Mesendoderm (in vitro differentiated cells): ENCODE data around the gene SRP14.

Source experiments
- DNase-seq: peaks from one replicate; pipeline ENCODE4 v3.0.0; 2013
- H2AK5ac ChIP-seq: 2 replicates; pipeline ENCODE4 v1.6.1; 2013; ENCODE audit warnings: low read length, inconsistent platforms
- H2BK120ac ChIP-seq: 2 replicates; pipeline ENCODE4 v1.6.1; 2013; ENCODE audit warnings: low read depth, mild to moderate bottlenecking, low read length, moderate library complexity, mixed read lengths
- H2BK15ac ChIP-seq: replicated peaks from 2 replicates; pipeline ENCODE4 v1.6.1; 2013; ENCODE audit warnings: low read depth, mild to moderate bottlenecking, moderate library complexity
- H2BK5ac ChIP-seq: 2 replicates; pipeline ENCODE4 v1.6.1; 2013; ENCODE audit warnings: low read length, inconsistent platforms
- H3K18ac ChIP-seq: 2 replicates; pipeline ENCODE4 v1.6.1; 2013; ENCODE audit warnings: mild to moderate bottlenecking, low read length, mixed read lengths
- H3K23ac ChIP-seq: one replicate; pipeline ENCODE4 v1.6.1; 2013; ENCODE audit warnings: low read length
- H3K27ac ChIP-seq: 2 replicates; pipeline ENCODE4 v1.5.1; 2013; ENCODE audit warnings: low read depth, mild to moderate bottlenecking, inconsistent platforms, low read length, moderate library complexity
- H3K27me3 ChIP-seq: 2 replicates; pipeline ENCODE4 v1.6.1; 2013; ENCODE audit warnings: low read length, control low read depth, mild to moderate bottlenecking, inconsistent platforms; ENCODE audit not compliant: insufficient read depth, poor library complexity
- H3K36me3 ChIP-seq: 2 replicates; pipeline ENCODE4 v1.6.1; 2013; ENCODE audit warnings: low read length, inconsistent platforms; ENCODE audit not compliant: control insufficient read depth, insufficient read depth
- H3K4ac ChIP-seq: one replicate; pipeline ENCODE4 v1.6.1; 2013; ENCODE audit warnings: low read depth, mild to moderate bottlenecking, low read length, moderate library complexity
- H3K4me1 ChIP-seq: 2 replicates; pipeline ENCODE4 v1.6.1; 2013; ENCODE audit warnings: low read depth, low read length, inconsistent platforms; ENCODE audit not compliant: control insufficient read depth
- H3K4me2 ChIP-seq: 2 replicates; pipeline ENCODE4 v1.6.1; 2013; ENCODE audit warnings: low read length
- H3K4me3 ChIP-seq: 2 replicates; pipeline ENCODE4 v1.5.1; 2013; ENCODE audit warnings: mild to moderate bottlenecking, low read length
- H3K56ac ChIP-seq: one replicate; pipeline ENCODE4 v1.6.1; 2013; ENCODE audit warnings: low read length
- H3K79me1 ChIP-seq: 2 replicates; pipeline ENCODE4 v1.6.1; 2013; ENCODE audit warnings: low read length, inconsistent platforms
- H3K79me2 ChIP-seq: 2 replicates; pipeline ENCODE4 v1.6.1; 2013; ENCODE audit warnings: mild to moderate bottlenecking, low read length; ENCODE audit not compliant: control insufficient read depth, insufficient read depth
- H3K9ac ChIP-seq: 2 replicates; pipeline ENCODE4 v1.6.1; 2013; ENCODE audit warnings: low read length, inconsistent platforms
- H4K5ac ChIP-seq: one replicate; pipeline ENCODE4 v1.6.1; 2013; ENCODE audit warnings: low read length
- H4K8ac ChIP-seq: one replicate; pipeline ENCODE4 v1.6.1; 2013; ENCODE audit warnings: low read depth, mild to moderate bottlenecking, control low read depth, low read length, moderate library complexity
- WGBS: extraction: QIAGEN DNeasy Blood & Tissue Kit; methylation state at CpG from one replicate; pipeline ENCODE4 v1.1.7; 2013; ENCODE audit warnings: low lambda C conversion rate, missing lambda C conversion rate; ENCODE audit not compliant: insufficient coverage; ENCODE audit errors: extremely low coverage; 5-methylcytosine and 5-hydroxymethylcytosine counted together

The SRP14 gene

DNA sequence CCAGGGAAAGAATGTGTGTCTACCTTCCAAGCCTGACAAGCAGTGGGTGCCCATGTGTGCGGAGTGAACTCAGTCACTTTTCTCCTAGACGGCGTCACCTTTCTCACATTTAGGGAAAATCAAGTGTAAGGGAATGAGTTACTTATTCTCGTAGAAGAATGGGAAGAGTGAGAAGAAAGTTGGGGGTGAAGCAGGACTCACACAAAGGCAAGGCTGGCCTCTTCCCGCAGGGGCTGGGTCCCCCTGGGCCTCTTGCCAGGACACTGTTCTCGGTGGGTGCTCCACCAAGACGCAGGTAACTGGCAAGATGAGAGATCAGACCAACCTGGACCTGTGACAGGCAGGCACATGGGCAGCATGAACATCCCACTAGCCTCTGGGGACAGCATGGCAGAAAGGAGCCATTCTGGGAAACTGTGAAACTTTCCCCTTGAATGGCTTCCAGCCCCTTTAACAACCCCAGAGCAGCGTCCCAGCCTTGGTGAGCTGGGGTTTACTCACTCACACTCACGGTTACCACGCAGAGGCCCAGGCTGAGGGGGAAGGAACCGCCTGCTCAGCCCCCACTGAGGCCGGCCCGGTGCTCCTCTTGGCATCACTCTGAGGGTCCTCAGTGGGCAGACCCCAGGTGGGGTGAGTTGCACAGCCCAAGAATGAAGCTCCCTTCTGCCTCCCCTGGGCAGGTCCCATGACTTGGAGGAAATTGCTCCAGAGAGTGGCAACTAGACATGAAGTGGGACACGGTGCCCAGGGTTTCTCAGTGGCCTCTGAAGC lies 15.0 kb upstream of the SRP14 start:
- H3K4me3 ChIP-seq = no peak overlapping the region
- H4K5ac ChIP-seq = no peak overlapping the region
- no peak for DNase-seq
- no peak overlapping the region for H2BK5ac ChIP-seq
- no peaks in the 10 kb centered on the region for H3K79me2 ChIP-seq
- H3K4me1 ChIP-seq = no peaks in the 10 kb centered on the region
- H4K8ac ChIP-seq = no peak overlapping the region
- H3K4ac ChIP-seq = no peak overlapping the region
- no peak overlapping the region for H3K9ac ChIP-seq
- no peak overlapping the region for H2BK15ac ChIP-seq
- WGBS = no CpG with 5 or more reads among the region's 14 CpGs
- H2AK5ac ChIP-seq = no peak overlapping the region
- no peaks in the 10 kb centered on the region for H3K79me1 ChIP-seq
- H3K23ac ChIP-seq = no peak overlapping the region
- no peak overlapping the region for H3K4me2 ChIP-seq
- H3K18ac ChIP-seq = no peak overlapping the region
- H3K36me3 ChIP-seq = no peaks in the 10 kb centered on the region
- H2BK120ac ChIP-seq = no peak overlapping the region
- no peak overlapping the region for H3K56ac ChIP-seq
- no peak overlapping the region for H3K27ac ChIP-seq
- no peaks in the 10 kb centered on the region for H3K27me3 ChIP-seq

DNA sequence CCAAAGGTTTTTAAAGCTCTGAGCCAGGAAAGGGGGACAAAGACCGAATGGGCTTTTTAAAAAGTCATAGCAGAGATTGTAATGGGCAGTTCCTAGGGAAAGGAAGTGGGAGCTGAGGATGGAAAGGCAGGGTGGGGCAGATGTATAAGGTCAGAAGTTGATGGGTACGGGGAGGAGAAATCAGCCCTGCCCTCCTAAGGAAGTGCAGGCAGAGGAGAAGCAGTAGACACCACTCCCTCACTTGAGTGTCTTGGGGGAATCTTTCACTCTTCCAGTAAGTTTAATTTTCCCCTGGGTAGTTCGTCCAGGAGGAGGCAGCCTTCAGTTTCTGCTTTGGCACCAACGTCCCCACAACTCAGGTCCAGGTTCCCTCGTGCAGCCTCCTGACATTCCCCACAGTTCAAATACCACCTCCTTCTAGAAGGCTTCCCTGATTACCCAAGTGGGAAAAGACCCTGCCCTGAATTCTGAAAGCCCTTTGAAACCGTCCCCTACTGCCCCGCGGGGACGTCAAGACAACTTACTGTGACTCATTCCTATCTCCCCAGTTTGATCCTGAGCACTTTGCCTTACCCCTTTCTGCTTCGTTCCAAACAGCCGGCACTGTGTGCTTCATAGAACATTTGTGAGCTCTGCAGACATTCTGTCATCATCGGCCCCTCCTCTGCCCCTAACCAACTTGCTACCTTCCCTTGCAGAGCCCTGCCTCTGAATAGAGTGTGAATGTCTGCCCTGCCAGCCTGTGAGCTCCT lies 14.3 kb upstream of the SRP14 start:
- DNase-seq = no peak
- H3K4me2 ChIP-seq = no peak overlapping the region
- H3K4ac ChIP-seq = no peak overlapping the region
- H3K56ac ChIP-seq = peak overlapping the region; percentile 43
- no peak overlapping the region for H3K27ac ChIP-seq
- H4K5ac ChIP-seq = no peak overlapping the region
- H3K9ac ChIP-seq = no peak overlapping the region
- no peaks in the 10 kb centered on the region for H3K4me1 ChIP-seq
- H3K79me1 ChIP-seq = no peaks in the 10 kb centered on the region
- H2BK5ac ChIP-seq = no peak overlapping the region
- no peak overlapping the region for H2BK15ac ChIP-seq
- WGBS = no CpG with 5 or more reads among the region's 12 CpGs
- no peaks in the 10 kb centered on the region for H3K27me3 ChIP-seq
- no peak overlapping the region for H2BK120ac ChIP-seq
- H3K23ac ChIP-seq = no peak overlapping the region
- H3K36me3 ChIP-seq = no peaks in the 10 kb centered on the region
- H3K79me2 ChIP-seq = no peaks in the 10 kb centered on the region
- H2AK5ac ChIP-seq = no peak overlapping the region
- no peak overlapping the region for H4K8ac ChIP-seq
- no peak overlapping the region for H3K4me3 ChIP-seq
- H3K18ac ChIP-seq = no peak overlapping the region

DNA sequence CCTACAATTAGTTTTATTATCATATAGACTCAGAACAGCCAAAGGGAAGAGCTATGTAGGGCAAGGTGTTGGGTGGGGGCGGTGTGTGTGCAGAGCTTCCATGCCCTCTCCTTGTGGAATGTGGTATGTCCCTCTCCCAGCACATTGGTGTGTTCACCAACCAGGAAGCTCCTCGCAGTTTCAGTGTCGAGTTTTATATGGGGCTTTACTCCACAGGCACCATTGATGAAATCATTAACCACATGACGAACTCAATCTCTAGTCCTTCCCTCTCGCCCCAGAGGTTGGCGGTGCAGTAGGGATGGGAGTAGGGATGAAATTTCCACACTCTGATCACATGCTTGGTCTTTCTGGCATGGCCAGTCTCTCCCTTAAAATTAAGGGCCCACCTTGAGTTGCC lies 13.6 kb upstream of the SRP14 start:
- Histone ChIP-seq H3K79me2 (no peaks in the 10 kb centered on the region), H3K4me2 (no peak overlapping the region), H3K27me3 (no peaks in the 10 kb centered on the region), H3K4ac (no peak overlapping the region), H3K4me1 (peaks cover 2% of the 10 kb centered on the region), H3K18ac (no peak overlapping the region), H3K56ac (no peak overlapping the region), H2BK15ac (no peak overlapping the region), H3K36me3 (no peaks in the 10 kb centered on the region), H3K9ac (no peak overlapping the region), H2BK5ac (no peak overlapping the region), H4K5ac (no peak overlapping the region), H3K23ac (no peak overlapping the region), H2BK120ac (no peak overlapping the region), H4K8ac (no peak overlapping the region), H3K79me1 (no peaks in the 10 kb centered on the region), H3K27ac (no peak overlapping the region), H2AK5ac (no peak overlapping the region), H3K4me3 (no peak overlapping the region)
- no peak for DNase-seq
- WGBS = no CpG with 5 or more reads among the region's 6 CpGs

DNA sequence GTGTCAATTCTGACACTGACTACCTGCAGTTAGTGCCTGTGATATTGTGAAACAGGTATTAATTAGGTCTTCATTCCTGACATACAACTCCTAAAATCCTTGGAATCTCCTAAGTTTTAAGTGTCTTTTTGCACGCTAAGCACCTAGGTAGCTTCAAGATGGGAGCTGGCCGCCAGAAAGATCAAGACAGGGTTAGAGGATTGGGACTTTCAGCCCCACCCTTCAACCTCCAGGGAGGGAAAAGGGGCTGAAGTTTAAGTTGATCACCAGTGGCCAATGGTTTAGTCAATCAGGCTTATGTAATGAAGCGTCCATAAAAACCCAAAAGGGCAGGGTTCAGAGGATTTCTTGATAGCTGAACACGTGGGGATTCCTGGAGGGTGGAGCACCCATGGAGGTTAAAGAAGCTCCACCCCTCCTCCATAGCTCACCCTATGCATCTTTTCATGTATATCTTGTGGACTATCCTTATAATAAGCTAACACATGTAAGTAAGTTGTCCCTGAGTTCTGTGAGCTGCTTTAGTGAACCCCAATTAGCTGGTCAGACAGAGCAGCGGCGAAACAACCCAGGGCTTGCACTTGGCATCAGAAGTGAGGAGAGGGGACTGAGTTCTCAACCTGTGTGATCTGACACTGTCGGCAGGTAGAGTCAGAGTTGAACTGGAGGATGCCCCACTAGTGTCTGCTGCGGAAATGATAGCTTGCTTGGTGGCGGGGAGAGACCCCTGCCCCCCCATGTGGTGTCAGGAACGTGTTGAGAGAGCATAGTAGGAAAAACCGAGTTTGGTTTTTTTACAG lies 12.8 kb upstream of the SRP14 start:
- Histone ChIP-seq H2BK15ac (no peak overlapping the region), H3K4me2 (no peak overlapping the region), H3K79me2 (no peaks in the 10 kb centered on the region), H2BK120ac (no peak overlapping the region), H2AK5ac (no peak overlapping the region), H3K27ac (no peak overlapping the region), H4K8ac (no peak overlapping the region), H4K5ac (no peak overlapping the region), H3K4me3 (no peak overlapping the region), H3K9ac (no peak overlapping the region), H3K4ac (no peak overlapping the region), H3K56ac (no peak overlapping the region), H3K36me3 (no peaks in the 10 kb centered on the region), H2BK5ac (no peak overlapping the region), H3K27me3 (no peaks in the 10 kb centered on the region), H3K23ac (no peak overlapping the region), H3K79me1 (no peaks in the 10 kb centered on the region), H3K18ac (no peak overlapping the region), H3K4me1 (peaks cover 2% of the 10 kb centered on the region)
- DNase-seq = no peak
- no CpG with 5 or more reads among the region's 11 CpGs for WGBS

DNA sequence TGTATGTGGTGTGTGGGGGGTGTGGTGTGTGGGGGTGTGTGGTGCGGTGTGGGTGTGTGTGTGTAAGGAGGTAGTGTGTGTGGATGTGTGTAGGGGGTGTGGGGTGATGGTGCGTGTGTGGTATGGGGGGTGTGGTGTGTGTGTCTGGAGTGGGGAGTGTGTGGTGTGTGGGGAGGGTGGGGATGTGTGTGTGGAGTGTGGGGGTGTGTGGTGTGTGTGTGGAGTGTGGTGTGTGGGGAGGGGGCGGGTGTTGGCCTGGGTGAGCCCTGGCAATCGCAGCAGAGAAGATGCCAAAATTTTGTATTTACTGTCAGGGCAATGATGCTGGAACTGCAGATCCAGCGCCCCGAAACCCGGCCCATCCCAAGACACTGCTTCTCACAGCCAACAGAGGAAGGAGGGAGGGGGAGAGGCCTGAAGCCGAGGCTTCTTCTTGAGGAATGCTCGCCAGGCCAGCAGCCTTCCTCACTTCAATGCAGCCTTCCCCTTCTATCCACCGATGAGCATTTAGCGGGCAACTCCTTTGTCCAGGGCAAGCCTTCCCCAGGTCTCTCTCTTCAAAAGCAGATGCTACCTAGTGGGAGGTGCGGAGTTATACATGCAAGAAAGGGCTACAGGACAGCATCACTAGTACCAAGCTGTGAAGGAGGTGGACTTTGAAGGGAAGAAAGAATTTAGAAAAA lies 11.9 kb upstream of the SRP14 start:
- Histone ChIP-seq H3K4ac (no peak overlapping the region), H3K27ac (no peak overlapping the region), H3K18ac (no peak overlapping the region), H3K79me1 (no peaks in the 10 kb centered on the region), H2BK5ac (no peak overlapping the region), H3K9ac (no peak overlapping the region), H3K4me3 (no peak overlapping the region), H3K36me3 (no peaks in the 10 kb centered on the region), H3K4me1 (peaks cover 2% of the 10 kb centered on the region), H3K27me3 (no peaks in the 10 kb centered on the region), H4K5ac (no peak overlapping the region), H3K79me2 (no peaks in the 10 kb centered on the region), H2BK15ac (no peak overlapping the region), H4K8ac (no peak overlapping the region), H2AK5ac (no peak overlapping the region), H3K4me2 (no peak overlapping the region), H3K23ac (no peak overlapping the region), H3K56ac (no peak overlapping the region), H2BK120ac (no peak overlapping the region)
- WGBS = 100% methylated on average over 2 of the region's 12 CpGs
- peak; percentile 83 for DNase-seq
